GM21390 (cell line): ENCODE data around the gene TERT.
"Not testable (repeated sequence)": the region's sequence is repeated elsewhere in the genome, so short reads cannot be mapped to it uniquely, and the experiment has no call there.

Experiments
- ATAC-seq: cut with Tn5 transposase; IDR thresholded peaks from one replicate; pipeline ENCODE4 v1.9.1; 2021; ENCODE audit not compliant: unreplicated experiment

TERT gene

DNA sequence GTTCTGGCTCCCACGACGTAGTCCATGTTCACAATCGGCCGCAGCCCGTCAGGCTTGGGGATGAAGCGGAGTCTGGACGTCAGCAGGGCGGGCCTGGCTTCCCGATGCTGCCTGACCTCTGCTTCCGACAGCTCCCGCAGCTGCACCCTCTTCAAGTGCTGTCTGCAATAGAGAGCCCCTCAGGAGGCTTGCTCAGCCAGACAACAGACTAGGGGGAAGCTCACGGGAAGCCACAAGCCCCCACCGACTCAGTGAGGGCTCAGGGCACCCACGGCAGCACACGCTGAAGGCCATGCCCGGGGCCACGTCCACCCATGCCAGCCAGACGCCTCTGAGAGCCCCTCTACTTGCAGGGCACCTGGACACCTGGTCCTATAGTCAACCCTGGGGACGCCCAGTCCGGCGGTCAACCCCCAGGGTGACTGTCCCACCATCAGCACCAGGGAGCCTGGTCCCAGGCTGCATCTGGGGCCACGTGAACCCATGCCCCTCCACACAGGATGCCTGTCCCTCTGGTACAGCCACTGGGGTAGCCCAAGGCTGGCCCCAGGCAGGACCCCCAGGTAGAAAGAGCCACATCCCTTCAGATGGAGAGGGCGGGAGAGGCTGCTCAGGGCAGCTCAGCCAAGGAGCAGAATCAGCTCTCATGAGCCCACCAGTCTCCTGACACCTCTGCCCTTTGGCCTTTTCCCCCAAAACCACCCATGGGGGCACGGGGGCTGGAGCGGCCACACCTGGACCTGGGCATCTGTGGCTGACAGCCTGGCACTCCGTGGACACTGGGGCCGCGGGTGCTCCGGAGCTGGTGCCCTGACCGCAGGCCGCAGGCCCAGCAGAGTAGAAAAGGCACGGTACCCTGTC is 14.5 kb downstream of the TERT start:
- no peak for ATAC-seq

DNA sequence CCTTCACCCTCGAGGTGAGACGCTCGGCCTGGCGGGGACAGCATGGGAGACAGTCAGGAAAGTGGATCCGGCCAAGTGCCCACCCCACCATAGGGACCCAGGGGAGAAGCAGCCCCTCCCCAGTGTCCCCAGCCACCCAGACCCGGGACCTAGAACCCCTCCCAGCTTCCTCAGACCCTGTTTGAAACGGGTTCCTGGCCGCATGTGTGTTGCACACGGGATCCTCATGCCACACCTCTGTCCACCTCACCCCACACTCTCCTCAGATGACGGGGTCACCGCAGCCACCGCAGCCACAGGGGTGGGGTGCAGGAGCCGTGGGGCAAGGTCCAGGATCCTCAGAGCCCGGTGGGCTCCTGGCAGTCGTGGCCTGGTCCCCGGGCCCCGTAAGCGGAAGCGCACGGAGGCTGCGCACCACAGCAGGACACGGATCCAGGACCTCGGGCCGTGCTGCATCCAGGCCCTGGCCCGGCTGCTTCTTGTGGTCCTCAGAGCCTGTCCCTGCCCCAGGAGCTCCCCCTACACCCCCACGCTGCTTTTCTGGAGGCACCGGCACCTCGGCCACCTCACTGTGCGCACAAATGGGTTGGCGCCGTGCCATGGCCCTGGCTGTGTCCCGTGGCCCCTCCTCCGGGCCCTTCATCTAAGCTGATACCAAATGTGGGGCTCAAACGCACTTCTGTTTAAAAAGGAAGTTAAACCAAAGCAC is 15.3 kb downstream of the TERT start:
- ATAC-seq: no peak

- ATAC-seq: no peak
Observed at GRCh38 chr5:1278656-1279442, 16.0 kb downstream of the TERT start.

GRCh38 chr5:1278216-1278615 is 16.7 kb downstream of the TERT start:
- no peak for ATAC-seq

DNA sequence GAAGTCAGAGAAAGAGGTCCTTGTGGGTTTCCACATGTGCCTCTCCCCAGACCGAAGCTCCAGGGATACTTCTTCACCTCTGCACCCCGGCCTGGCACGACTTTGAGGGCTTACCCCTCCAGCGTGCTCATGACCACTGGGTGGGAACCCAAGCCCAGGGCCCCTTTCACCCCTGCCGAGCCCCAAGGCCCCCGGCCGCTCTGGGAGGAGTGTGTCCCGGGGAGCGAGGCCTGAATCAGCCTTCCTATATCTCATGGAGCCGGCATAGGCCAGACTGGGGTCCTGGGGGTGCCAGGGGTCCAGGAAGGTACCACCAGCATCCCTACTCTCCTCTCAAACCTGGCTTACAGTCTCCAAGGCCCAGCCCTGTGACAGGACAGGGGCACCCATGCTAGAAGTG is 17.1 kb downstream of the TERT start:
- ATAC-seq: no peak

DNA sequence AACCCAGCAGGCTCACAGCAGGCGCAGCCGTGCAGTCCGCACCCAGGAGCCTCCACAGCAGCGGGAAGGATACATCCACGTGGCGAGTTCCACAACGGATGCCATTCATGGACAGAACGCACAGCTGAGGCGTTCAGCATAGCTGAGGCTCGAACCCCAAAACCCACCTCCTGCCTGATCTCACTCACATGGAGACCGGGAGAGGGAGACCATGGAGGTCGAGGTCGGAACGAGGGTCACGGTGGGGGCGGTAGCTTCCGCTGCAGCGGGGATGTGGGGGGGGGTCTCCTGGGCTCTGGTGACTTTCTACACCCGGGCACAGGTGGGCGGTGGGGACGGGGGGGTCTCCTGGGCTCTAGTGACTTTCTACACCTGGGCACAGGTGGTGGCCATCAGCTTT is 17.5 kb downstream of the TERT start:
- ATAC-seq: no peak

DNA sequence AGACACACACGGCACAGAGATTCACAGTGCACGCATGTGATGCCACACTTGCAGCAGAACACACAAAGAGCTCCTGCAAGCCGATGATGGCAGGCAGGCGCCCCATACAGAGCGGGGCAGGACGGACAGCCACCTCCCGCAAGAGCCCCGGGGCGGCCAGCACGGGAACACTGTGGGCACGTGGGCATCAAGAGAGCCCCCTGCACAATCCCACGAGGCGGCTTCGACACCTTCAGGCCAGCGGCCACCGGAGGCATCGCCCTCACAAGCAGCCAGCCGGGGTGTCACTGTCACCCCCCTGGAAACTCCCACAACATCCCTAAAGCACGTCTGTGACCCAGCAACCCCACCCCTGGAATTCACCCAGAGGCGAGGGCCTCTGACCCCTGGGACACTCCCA is 17.9 kb downstream of the TERT start:
- no peak for ATAC-seq

DNA sequence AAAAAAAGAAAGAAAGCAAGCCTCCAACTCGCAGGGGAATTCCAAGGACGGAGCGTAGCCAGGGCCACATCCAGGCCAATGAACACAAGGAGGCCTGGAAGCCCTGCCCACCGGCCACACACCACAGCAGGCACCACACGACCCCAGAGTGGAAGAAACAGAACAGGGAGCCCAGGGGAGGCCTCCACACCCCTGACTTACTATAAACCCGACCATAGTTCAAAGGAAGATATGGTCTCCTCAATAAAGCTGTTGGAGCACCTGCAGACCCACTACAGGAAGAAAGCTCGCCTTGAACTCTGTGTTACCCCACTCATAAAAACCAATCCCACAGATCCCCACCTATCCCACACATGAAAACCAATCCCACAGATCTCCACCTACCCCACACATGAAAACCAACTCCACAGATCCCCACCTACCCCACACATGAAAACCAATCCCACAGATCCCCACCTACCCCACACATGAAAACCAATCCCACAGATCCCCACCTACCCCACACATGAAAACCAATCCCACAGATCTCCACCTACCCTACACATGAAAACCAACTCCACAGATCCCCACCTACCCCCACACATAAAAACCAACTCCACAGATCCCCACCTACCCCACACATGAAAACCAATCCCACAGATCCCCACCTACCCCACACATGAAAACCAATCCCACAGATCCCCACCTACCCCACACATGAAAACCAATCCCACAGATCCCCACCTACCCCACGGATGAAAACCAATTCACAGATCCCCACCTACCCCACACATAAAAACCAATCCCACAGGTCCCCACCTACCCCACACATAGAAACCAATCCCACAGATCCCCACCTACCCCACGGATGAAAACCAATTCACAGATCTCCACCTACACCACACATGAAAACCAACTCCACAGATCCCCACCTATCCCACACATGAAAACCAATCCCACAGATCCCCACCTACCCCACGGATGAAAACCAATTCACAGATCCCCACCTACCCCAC is 19.2 kb downstream of the TERT start:
- not testable (repeated sequence) for ATAC-seq

GRCh38 chr5:1274471-1274870 is 20.4 kb downstream of the TERT start:
- no peak for ATAC-seq

DNA sequence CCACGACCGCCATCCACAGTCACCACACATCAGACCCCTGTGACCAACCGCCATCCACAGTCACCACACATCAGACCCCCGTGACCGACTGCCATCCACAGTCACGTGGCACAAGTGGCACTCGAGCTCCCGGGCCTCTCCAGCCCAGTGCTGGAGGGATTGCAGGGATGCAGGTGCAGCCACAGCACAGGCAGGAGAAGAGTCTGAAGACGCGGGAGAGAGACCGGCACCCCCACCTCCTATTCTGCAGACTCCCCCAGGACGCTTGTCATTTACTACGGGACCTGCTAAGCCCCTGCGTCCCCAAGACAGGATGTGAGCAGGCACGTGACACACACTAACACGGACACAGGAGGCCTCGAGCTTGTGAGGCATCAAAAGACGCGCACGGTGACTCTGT is 21.1 kb downstream of the TERT start:
- no peak for ATAC-seq

- ATAC-seq: no peak
Observed at GRCh38 chr5:1272201-1272600, 22.7 kb downstream of the TERT start.

DNA sequence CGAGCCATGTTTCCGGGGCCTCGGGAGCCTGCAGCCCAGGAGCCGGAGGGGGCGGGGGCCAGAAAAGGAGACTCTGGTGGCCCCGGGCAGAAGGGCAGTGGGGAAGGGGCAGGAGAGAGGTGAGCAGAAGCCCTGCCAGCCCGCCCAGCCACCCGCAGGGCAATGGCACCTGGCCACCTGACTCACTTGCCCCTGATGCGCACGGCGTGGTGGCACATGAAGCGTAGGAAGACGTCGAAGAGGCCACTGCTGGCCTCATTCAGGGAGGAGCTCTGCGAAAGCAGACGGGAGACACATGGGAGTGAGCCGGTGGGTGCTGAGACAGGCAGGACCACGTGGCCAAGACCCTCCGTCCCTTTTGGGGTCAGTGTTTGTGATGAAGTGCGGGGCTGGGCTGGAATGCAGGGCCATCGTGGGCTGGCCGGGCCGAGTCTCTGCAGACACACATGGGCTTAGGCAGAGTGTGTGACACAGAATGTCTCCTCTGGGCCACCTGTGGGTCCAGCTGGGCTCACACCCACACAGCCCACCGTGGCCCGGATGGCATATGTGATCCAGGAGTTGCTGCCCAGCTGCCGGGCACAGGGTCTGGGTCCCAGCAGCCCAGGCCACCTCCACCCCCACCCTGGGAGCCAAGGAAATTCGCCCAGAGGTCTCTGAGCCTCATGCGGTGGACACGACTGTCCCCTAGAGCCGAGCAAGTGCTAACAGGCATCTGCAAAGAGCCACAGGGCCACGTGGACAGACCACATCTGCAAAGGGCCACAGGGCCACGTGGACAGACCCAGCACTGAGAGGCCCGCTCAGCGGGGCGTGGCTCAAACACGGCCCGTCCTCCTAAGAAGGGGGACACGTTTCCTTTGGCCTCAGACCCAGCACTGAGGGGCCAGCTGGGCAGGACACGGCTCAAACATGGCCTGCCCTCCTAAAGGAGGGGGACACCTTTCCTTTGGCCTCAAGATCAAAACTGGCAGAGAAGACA is 23.6 kb downstream of the TERT start:
- no peak for ATAC-seq

DNA sequence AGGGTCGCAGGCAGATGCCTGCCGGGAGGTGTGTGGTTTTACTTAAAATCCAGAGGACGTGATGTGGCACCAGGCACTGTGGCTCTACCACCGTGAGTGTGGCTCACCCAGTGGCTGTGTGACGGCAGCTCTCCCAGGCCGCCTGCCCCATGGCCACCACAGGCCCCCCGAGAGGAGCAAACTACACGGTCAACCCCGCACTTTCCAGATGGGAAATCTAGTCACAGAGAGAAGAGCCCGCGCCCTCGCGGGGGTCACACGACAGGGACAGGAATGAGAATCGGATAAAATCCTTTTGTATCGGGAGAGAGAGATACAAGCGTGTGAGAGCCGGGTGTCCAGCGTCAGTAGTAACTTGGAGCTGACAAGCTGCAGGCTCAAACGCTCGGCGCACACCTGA is 24.4 kb downstream of the TERT start:
- no peak for ATAC-seq

DNA sequence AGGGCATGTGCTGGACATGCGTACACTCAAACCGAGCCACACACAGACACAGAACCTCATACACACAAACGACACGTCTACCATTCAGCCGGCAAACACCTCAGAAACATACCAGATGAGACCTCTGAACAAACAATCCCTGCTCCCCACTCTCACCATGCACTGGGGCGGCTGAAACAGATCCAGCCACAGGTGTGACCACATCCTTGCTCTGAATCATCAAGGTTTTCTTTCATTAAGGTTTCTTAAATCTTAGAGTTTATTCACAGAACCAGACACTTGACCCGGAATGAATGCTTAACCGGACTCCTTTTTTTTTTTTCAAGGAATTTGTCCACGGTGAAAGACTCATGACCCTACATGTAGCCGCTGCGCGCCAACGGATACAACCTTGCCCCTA is 26.2 kb downstream of the TERT start:
- ATAC-seq: no peak

DNA sequence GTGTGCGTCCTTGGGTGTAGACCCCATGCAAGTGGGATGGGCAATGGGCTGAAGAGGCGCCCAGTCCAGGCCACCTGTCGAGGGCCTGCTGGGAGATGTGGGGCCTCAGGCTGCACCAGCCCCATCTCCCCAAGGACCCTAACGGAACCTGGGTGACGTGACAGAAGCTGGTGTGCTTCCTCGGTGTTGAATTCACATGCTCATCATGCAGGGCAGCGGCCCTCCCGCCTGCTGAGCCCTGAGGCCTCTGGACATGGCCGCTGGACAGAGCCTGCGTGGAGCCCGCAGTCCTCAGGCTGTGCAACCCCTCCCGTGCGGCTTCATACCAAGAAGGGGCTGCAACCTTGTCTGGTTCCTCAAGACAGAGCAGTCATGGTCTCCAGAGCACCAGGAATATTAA is 26.8 kb downstream of the TERT start:
- ATAC-seq: no peak

DNA sequence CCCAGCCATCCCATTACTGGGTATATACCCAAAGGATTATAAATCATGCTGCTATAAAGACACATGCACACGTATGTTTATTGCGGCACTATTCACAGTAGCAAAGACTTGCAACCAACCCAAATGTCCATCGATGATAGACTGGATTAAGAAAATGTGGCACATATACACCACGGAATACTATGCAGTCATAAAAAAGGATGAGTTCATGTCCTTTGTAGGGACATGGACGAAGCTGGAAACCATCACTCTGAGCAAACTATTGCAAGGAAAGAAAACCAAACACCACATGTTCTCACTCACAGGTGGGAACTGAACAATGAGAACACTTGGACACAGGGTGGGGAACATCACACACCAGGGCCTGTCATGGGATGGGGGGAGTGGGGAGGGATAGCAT is 27.4 kb downstream of the TERT start:
- not testable (repeated sequence) for ATAC-seq

DNA sequence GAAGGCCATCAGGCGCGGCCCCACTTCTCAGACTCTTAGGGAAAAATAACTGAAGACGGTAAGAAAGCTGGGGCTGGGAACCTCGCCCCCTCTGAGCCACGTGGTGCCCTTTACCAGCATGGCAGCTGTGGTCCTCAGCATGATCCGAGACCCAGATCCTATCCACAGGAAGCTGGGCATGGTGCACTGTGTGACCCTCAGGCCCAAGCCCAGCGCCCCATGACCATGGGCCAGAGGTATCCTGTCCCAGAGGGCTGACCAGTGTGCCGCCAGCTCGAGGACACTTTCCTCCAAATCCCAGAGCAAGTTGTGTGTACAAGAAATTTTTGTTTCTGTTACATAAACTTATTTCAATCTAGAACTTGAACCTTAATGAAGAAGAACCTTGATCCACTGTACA is 28.1 kb downstream of the TERT start:
- ATAC-seq: no peak

DNA sequence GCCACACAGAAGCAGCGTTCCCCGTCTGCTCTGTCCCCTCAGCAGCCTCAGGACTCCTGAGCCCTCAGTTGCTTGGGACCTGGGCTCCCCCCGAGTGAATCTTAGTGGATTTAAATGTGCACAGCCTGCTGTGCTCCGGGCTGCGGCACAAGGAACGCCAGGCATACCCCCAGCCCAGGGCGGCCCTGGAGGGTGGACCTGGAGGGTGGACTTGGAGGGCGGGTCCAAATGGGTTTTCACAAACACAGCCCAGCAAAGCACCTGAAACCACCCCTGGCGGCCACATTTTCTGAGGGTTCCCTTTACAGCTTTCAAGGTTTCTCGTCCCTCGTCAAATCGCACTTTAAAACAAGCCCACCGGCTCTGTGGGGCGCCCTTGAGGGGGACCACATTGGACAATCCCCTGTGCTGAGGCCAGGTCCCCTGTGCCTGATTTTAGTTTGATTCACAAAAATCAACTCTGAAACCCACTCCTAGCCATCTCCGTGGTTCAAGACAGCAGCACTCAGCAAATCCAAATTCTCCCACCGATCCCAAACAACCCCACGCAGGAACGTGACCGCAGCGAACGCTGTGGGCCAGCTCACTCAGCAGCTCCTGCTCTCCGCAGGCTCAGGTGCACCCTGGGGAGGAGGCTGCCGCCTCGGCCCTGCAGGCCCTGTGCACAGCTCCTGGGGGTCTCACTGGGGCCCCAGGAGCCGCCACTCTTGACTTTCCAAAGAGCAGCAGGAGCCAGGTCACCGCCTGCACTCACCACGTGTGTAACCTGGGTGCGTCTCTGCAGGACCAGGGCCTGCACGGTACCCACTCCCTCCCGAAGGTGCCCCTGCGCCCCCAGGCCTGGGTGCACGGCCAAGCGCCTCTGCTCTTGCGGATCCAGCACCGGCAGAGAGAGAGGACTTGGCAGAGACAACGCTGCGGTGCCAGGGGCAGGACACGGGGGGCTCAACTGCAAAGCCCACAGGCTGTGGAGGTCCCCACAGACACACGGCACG is 29.1 kb downstream of the TERT start:
- ATAC-seq: no peak
